ENCODE measurements around the gene PLCB4.

Gene PLCB4

GRCh38 chr20:9301129-9302090, 232.5 kb downstream of the PLCB4 start:
- Histone ChIP-seq H3K79me2 (ENCODE audit: insufficient read depth, low read length) (no peaks in the 10 kb centered on the region), H3K4me2 (ENCODE audit: low read depth, low read length, poor library complexity, severe bottlenecking) (no peak overlapping the region), H3K27me3 (ENCODE audit: insufficient read depth, low read length, poor library complexity, severe bottlenecking) (no peaks in the 10 kb centered on the region), H3K9me3 (ENCODE audit: insufficient read depth, low read depth, low read length) (no peaks in the 10 kb centered on the region), H3K4me1 (ENCODE audit: insufficient read depth, low read length, poor library complexity, severe bottlenecking) (no peaks in the 10 kb centered on the region), H3K4me3 (ENCODE audit: low read length, poor library complexity, severe bottlenecking) (no peak overlapping the region), H3K9me2 (replicated peaks; ENCODE audit: low read depth, low read length) (no peaks in the 10 kb centered on the region), H3K9ac (ENCODE audit: low read depth, low read length, poor library complexity, severe bottlenecking) (no peak overlapping the region), H3K36me3 (ENCODE audit: insufficient read depth, low read length) (no peaks in the 10 kb centered on the region), H3F3A (ENCODE audit: low read depth) (no peaks in the 10 kb centered on the region), H2AFZ (ENCODE audit: low read length) (no peak overlapping the region), H4K20me1 (ENCODE audit: insufficient read depth, low read length, poor library complexity, severe bottlenecking) (no peaks in the 10 kb centered on the region)
- TF ChIP-seq EZH2phosphoT487 (IDR thresholded peaks at IDR 0.05; ENCODE audit: borderline replicate concordance) (no peak), CTCF (conservative IDR thresholded peaks at IDR 0.05; ENCODE audit: low read length) (no peak)

GRCh38 chr20:9302091-9302462, 233.2 kb downstream of the PLCB4 start:
- no peaks in the 10 kb centered on the region for H3K79me2 ChIP-seq (ENCODE audit: insufficient read depth, low read length)
- no peak overlapping the region for H3K9ac ChIP-seq (ENCODE audit: low read depth, low read length, poor library complexity, severe bottlenecking)
- no peak overlapping the region for H3K4me3 ChIP-seq (ENCODE audit: low read length, poor library complexity, severe bottlenecking)
- H3K9me3 ChIP-seq (ENCODE audit: insufficient read depth, low read depth, low read length): no peaks in the 10 kb centered on the region
- no peaks in the 10 kb centered on the region for H3K27me3 ChIP-seq (ENCODE audit: insufficient read depth, low read length, poor library complexity, severe bottlenecking)
- TF ChIP-seq EZH2phosphoT487 (IDR thresholded peaks at IDR 0.05; ENCODE audit: borderline replicate concordance) (no peak), CTCF (conservative IDR thresholded peaks at IDR 0.05; ENCODE audit: low read length) (no peak)
- H3K36me3 ChIP-seq (ENCODE audit: insufficient read depth, low read length): no peaks in the 10 kb centered on the region
- no peak overlapping the region for H2AFZ ChIP-seq (ENCODE audit: low read length)
- no peaks in the 10 kb centered on the region for H3F3A ChIP-seq (ENCODE audit: low read depth)
- no peaks in the 10 kb centered on the region for H3K9me2 ChIP-seq (replicated peaks; ENCODE audit: low read depth, low read length)
- no peak overlapping the region for H3K4me2 ChIP-seq (ENCODE audit: low read depth, low read length, poor library complexity, severe bottlenecking)
- H3K4me1 ChIP-seq (ENCODE audit: insufficient read depth, low read length, poor library complexity, severe bottlenecking): no peaks in the 10 kb centered on the region
- H4K20me1 ChIP-seq (ENCODE audit: insufficient read depth, low read length, poor library complexity, severe bottlenecking): no peaks in the 10 kb centered on the region

GRCh38 chr20:9306521-9306920, 237.6 kb downstream of the PLCB4 start:
- H2AFZ ChIP-seq (ENCODE audit: low read length): no peak overlapping the region
- no peaks in the 10 kb centered on the region for H3K9me2 ChIP-seq (replicated peaks; ENCODE audit: low read depth, low read length)
- no peaks in the 10 kb centered on the region for H3K9me3 ChIP-seq (ENCODE audit: insufficient read depth, low read depth, low read length)
- H3K9ac ChIP-seq (ENCODE audit: low read depth, low read length, poor library complexity, severe bottlenecking): no peak overlapping the region
- no peaks in the 10 kb centered on the region for H3K79me2 ChIP-seq (ENCODE audit: insufficient read depth, low read length)
- H3K4me1 ChIP-seq (ENCODE audit: insufficient read depth, low read length, poor library complexity, severe bottlenecking): no peaks in the 10 kb centered on the region
- H4K20me1 ChIP-seq (ENCODE audit: insufficient read depth, low read length, poor library complexity, severe bottlenecking): no peaks in the 10 kb centered on the region
- H3K36me3 ChIP-seq (ENCODE audit: insufficient read depth, low read length): no peaks in the 10 kb centered on the region; the same call in 1 of the 2 replicates
- no peaks in the 10 kb centered on the region for H3K27me3 ChIP-seq (ENCODE audit: insufficient read depth, low read length, poor library complexity, severe bottlenecking)
- H3F3A ChIP-seq (ENCODE audit: low read depth): no peaks in the 10 kb centered on the region
- H3K4me2 ChIP-seq (ENCODE audit: low read depth, low read length, poor library complexity, severe bottlenecking): no peak overlapping the region
- no peak overlapping the region for H3K4me3 ChIP-seq (ENCODE audit: low read length, poor library complexity, severe bottlenecking)
- TF ChIP-seq CTCF (conservative IDR thresholded peaks at IDR 0.05; ENCODE audit: low read length): no peak
- no peak for TF ChIP-seq EZH2phosphoT487 (IDR thresholded peaks at IDR 0.05; ENCODE audit: borderline replicate concordance)
